Hepatocyte (in vitro differentiated cells): ENCODE results near the gene C19orf12.

Experiments used
- CTCF ChIP-seq: fragments of 200-600 bp; sonication (generic); IDR thresholded peaks from 2 replicates; pipeline ENCODE4 v1.5.1; 2016; ENCODE audit warnings: antibody characterized with exemption, mild to moderate bottlenecking; ENCODE audit not compliant: poor library complexity
- EZH2 ChIP-seq: fragments of 200-600 bp; sonication (generic); IDR thresholded peaks from 2 replicates; pipeline ENCODE4 v1.6.1; 2016; ENCODE audit warnings: antibody characterized with exemption, mild to moderate bottlenecking, borderline replicate concordance
- EZH2phosphoT487 ChIP-seq: fragments of 200-600 bp; sonication (generic); IDR thresholded peaks from one replicate; pipeline ENCODE4 v1.6.1; 2018; ENCODE audit warnings: antibody characterized with exemption, mild to moderate bottlenecking, low read depth, moderate library complexity; ENCODE audit not compliant: unreplicated experiment, severe bottlenecking

GRCh38 chr19:29671393-29672160 is 43.5 kb downstream of the C19orf12 start:
- TF ChIP-seq CTCF (no peak), EZH2phosphoT487 (no peak), EZH2 (no peak)
